Astrocyte (in vitro differentiated cells and primary cell): ENCODE measurements around the gene GNAT1. TPM values are rescaled to one million over a fixed set of nuclear protein-coding genes. Genes with fewer than 3 reads are reported as not detected.

Experiments used
- DNase-seq: peaks from one replicate; pipeline ENCODE4 v3.0.0-alpha.2; 2010; ENCODE audit warnings: low read depth
- FAIRE-seq: peaks from 2 replicates; lab custom pipeline; 2011; peaks lifted over from hg19 to GRCh38; lab: Jason Lieb, UNC
- H2AFZ ChIP-seq: 2 replicates; pipeline ENCODE4 v1.6.0; 2012; ENCODE audit warnings: low read depth, low read length, inconsistent platforms
- H3K27ac ChIP-seq: 2 replicates; pipeline ENCODE4 v1.5.1; 2011; ENCODE audit warnings: low read depth, low read length, inconsistent platforms
- H3K27me3 ChIP-seq: 2 replicates; pipeline ENCODE4 v1.6.0; 2011; ENCODE audit warnings: low read length, inconsistent platforms; ENCODE audit not compliant: insufficient read depth
- H3K36me3 ChIP-seq: 2 replicates; pipeline ENCODE4 v1.5.1; 2011; ENCODE audit warnings: low read length, inconsistent platforms; ENCODE audit not compliant: insufficient read depth
- H3K4me1 ChIP-seq: 2 replicates; pipeline ENCODE4 v1.5.1; 2011; ENCODE audit warnings: low read length, inconsistent platforms; ENCODE audit not compliant: insufficient read depth
- H3K4me2 ChIP-seq: 2 replicates; pipeline ENCODE4 v1.6.0; 2012; ENCODE audit warnings: low read length, inconsistent platforms
- H3K4me3 ChIP-seq: 2 replicates; pipeline ENCODE4 v1.5.1; 2011; ENCODE audit warnings: low read depth, mild to moderate bottlenecking, low read length, inconsistent platforms; ENCODE audit not compliant: insufficient read depth
- H3K79me2 ChIP-seq: 2 replicates; pipeline ENCODE4 v1.6.0; 2012; ENCODE audit warnings: mild to moderate bottlenecking, low read length, inconsistent platforms; ENCODE audit not compliant: insufficient read depth
- H3K9ac ChIP-seq: 2 replicates; pipeline ENCODE4 v1.6.0; 2012; ENCODE audit warnings: mild to moderate bottlenecking, low read length, inconsistent platforms
- H3K9me3 ChIP-seq: 2 replicates; pipeline ENCODE4 v1.5.1; 2012; ENCODE audit warnings: low read depth, mild to moderate bottlenecking, low read length, inconsistent platforms; ENCODE audit not compliant: insufficient read depth
- H4K20me1 ChIP-seq: 2 replicates; pipeline ENCODE4 v1.6.0; 2012; ENCODE audit warnings: low read length, inconsistent platforms; ENCODE audit not compliant: insufficient read depth
- H3K27ac Mint-ChIP-seq: one replicate; pipeline ENCODE4 v1.8.0; 2021; ENCODE audit warnings: mild to moderate bottlenecking, mixed read lengths; ENCODE audit not compliant: unreplicated experiment
- H3K27me3 Mint-ChIP-seq: one replicate; pipeline ENCODE4 v1.8.0; 2021; ENCODE audit warnings: low read depth, mixed read lengths; ENCODE audit not compliant: unreplicated experiment
- H3K36me3 Mint-ChIP-seq: one replicate; pipeline ENCODE4 v1.8.0; 2021; ENCODE audit warnings: low read depth, mixed read lengths; ENCODE audit not compliant: unreplicated experiment
- H3K4me1 Mint-ChIP-seq: one replicate; pipeline ENCODE4 v1.8.0; 2021; ENCODE audit warnings: low read depth, mixed read lengths; ENCODE audit not compliant: unreplicated experiment
- H3K4me3 Mint-ChIP-seq: one replicate; pipeline ENCODE4 v1.8.0; 2021; ENCODE audit warnings: mild to moderate bottlenecking, moderate library complexity, mixed read lengths; ENCODE audit not compliant: unreplicated experiment
- H3K9me3 Mint-ChIP-seq: one replicate; pipeline ENCODE4 v1.8.0; 2021; ENCODE audit warnings: mild to moderate bottlenecking, mixed read lengths; ENCODE audit not compliant: unreplicated experiment
- CTCF ChIP-seq: IDR thresholded peaks from 2 replicates; pipeline ENCODE4 v1.5.1; 2011; ENCODE audit warnings: low read depth, mild to moderate bottlenecking, inconsistent platforms, low read length, moderate library complexity; ENCODE audit not compliant: insufficient read depth
- EZH2 ChIP-seq: IDR thresholded peaks from 2 replicates; pipeline ENCODE4 v1.6.1; 2012; ENCODE audit warnings: mild to moderate bottlenecking, low read length, inconsistent platforms; ENCODE audit not compliant: insufficient read depth
- total RNA-seq: library from RNA; stranded (reverse); gene quantifications from 2 replicates; pipeline ENCODE4 v1.2.1, GENCODE V29; 2021

Gene GNAT1
- total RNA-seq, 1 donor from 2014 or later, result not detected

- no peak for FAIRE-seq
- Mint-ChIP-seq H3K4me1 (peaks cover 7% of the 10 kb centered on the region), H3K27ac (no peak overlapping the region), H3K36me3 (peaks cover 2% of the 10 kb centered on the region), H3K27me3 (peaks cover 1% of the 10 kb centered on the region), H3K4me3 (no peak overlapping the region), H3K9me3 (no peaks in the 10 kb centered on the region)
- Histone ChIP-seq H3K9me3 (no peaks in the 10 kb centered on the region), H4K20me1 (peaks cover 4% of the 10 kb centered on the region), H3K27ac (no peak overlapping the region), H2AFZ (no peak overlapping the region), H3K4me3 (no peak overlapping the region), H3K4me2 (no peak overlapping the region), H3K9ac (no peak overlapping the region), H3K79me2 (peaks cover 6% of the 10 kb centered on the region), H3K4me1 (peaks cover 8% of the 10 kb centered on the region), H3K27me3 (no peaks in the 10 kb centered on the region), H3K36me3 (no peaks in the 10 kb centered on the region)
- no peak for DNase-seq
- no peak for TF ChIP-seq CTCF
- TF ChIP-seq EZH2, result no peak
Observed at GRCh38 chr3:50231581-50231980, 40.2 kb downstream of the GNAT1 start.

DNA sequence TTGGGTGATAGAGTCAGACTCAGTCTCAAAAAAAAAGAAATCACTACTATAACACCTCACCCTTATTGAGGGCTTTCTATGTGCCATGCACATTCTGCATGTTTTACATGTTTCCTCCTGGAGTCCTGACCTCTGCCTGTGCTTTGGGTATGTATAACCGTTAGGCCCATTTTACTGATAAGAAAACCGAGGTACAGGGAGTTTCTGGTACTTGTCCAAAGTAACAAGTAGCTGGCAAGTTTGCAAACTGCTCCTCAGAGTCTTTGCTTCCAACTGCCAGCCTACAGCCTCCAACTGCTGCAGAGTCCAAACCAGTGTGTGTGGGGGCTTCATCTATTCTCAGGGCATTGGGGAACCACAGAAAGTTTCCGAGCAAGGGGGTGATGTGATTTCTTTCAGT, 40.9 kb downstream of the GNAT1 start:
- H3K4me1 ChIP-seq, result peaks cover 4% of the 10 kb centered on the region
- FAIRE-seq, result no peak
- no peak overlapping the region for H3K4me2 ChIP-seq
- no peaks in the 10 kb centered on the region for H3K27me3 ChIP-seq
- peaks cover 6% of the 10 kb centered on the region for H3K4me1 Mint-ChIP-seq
- no peaks in the 10 kb centered on the region for H3K9me3 Mint-ChIP-seq
- no peaks in the 10 kb centered on the region for H3K9me3 ChIP-seq
- H4K20me1 ChIP-seq, result peaks cover 11% of the 10 kb centered on the region
- DNase-seq, result no peak
- H3K36me3 Mint-ChIP-seq, result peaks cover 3% of the 10 kb centered on the region
- no peak overlapping the region for H3K4me3 Mint-ChIP-seq
- TF ChIP-seq CTCF, result no peak
- TF ChIP-seq EZH2, result no peak
- peaks cover 13% of the 10 kb centered on the region for H3K79me2 ChIP-seq
- H3K27ac Mint-ChIP-seq, result no peak overlapping the region
- no peak overlapping the region for H2AFZ ChIP-seq
- H3K36me3 ChIP-seq, result no peaks in the 10 kb centered on the region
- peaks cover 1% of the 10 kb centered on the region for H3K27me3 Mint-ChIP-seq
- no peak overlapping the region for H3K9ac ChIP-seq
- no peak overlapping the region for H3K4me3 ChIP-seq
- H3K27ac ChIP-seq, result no peak overlapping the region

DNA sequence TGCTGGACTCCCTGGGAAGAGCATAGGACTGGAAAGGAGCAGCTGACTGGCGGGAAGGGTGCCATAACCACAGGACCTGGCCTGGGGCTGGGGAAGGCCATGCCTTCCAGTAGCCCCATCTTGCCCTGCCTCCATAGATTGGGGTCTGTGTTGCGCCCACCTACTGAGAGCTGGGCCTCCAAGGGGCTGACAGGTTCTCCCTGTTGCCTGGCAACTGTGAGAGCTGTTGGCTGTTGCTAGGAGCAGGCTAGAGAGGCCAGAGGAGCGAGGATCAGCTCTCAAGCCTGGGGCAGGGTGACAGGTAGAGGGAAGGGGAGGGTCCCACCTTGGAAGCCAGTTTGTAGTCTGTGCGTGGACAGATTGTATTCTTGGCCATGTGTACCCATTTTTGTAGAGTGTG, 41.8 kb downstream of the GNAT1 start:
- peaks cover 6% of the 10 kb centered on the region for H3K4me1 Mint-ChIP-seq
- Histone ChIP-seq H3K4me3 (no peak overlapping the region), H3K79me2 (peaks cover 22% of the 10 kb centered on the region), H3K9ac (no peak overlapping the region), H3K27ac (no peak overlapping the region), H3K4me2 (no peak overlapping the region), H3K36me3 (no peaks in the 10 kb centered on the region), H3K27me3 (no peaks in the 10 kb centered on the region), H4K20me1 (peaks cover 18% of the 10 kb centered on the region), H2AFZ (no peak overlapping the region), H3K4me1 (peaks cover 6% of the 10 kb centered on the region), H3K9me3 (no peaks in the 10 kb centered on the region)
- no peak overlapping the region for H3K4me3 Mint-ChIP-seq
- peaks cover 3% of the 10 kb centered on the region for H3K36me3 Mint-ChIP-seq
- no peak for TF ChIP-seq EZH2
- no peak for TF ChIP-seq CTCF
- no peaks in the 10 kb centered on the region for H3K9me3 Mint-ChIP-seq
- H3K27ac Mint-ChIP-seq, result peak overlapping the region; percentile 48
- peaks cover 1% of the 10 kb centered on the region for H3K27me3 Mint-ChIP-seq
- FAIRE-seq (no peak), DNase-seq (no peak)
